Measurements from ENCODE around the gene RTN4RL1.
A peak's percentile ranks its signal among the peaks of the same experiment; 100 is the strongest.

RTN4RL1 gene

DNA sequence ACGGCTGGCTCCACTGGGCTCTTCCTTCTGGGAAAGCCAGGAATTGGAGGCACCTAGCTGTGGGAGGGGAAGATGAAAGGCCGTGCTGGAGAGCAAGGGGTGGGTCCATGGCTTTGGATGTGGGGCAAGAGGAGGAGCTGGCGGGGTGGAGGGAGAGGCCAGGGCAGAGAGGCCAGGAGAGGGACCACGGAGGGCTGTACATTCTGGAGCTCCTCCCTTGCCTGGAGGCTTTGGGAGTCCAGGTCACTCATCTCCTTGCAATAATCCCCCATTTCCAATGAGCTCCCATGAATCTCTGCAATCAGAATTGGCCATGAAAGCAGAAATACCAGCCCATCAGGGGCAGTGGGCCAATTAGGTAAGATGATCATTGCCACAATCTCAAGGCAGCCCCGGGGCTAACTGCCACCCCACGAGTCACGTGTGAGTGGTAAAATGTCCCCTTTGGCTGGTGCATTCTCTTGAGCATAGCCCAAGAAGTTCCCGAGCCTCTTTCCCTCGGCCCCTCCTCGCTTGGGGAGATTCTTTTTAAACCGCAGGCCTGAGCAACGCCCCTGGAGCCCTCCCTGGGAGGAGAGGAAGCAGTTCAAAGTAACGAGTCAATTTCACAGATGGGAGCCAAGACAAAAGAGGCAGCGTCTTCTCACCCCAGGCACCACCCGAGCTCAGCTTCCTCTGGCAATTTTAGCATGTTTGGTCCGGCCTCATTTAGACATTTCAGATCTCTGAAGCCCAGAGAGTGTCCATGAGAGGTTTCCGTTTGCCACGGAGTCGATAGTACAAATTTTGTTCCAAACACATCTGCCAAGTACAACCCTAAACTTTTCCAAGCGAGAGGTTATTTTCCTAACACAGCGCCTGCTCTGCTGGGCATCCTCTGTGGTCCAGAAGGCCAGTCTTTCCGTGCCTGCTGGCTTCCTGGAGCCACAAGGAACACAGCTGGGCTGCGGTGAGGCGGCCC is 13.4 kb downstream of the RTN4RL1 start:
- no peak overlapping the region for H3K4me3 ChIP-seq (ENCODE audit: control insufficient read depth, low read depth, low read length)
- TF ChIP-seq, protein P1, sequence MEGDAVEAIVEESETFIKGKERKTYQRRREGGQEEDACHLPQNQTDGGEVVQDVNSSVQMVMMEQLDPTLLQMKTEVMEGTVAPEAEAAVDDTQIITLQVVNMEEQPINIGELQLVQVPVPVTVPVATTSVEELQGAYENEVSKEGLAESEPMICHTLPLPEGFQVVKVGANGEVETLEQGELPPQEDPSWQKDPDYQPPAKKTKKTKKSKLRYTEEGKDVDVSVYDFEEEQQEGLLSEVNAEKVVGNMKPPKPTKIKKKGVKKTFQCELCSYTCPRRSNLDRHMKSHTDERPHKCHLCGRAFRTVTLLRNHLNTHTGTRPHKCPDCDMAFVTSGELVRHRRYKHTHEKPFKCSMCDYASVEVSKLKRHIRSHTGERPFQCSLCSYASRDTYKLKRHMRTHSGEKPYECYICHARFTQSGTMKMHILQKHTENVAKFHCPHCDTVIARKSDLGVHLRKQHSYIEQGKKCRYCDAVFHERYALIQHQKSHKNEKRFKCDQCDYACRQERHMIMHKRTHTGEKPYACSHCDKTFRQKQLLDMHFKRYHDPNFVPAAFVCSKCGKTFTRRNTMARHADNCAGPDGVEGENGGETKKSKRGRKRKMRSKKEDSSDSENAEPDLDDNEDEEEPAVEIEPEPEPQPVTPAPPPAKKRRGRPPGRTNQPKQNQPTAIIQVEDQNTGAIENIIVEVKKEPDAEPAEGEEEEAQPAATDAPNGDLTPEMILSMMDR (conservative IDR thresholded peaks at IDR 0.05; ENCODE audit: control insufficient read depth, insufficient read depth, low read depth, low read length), result no peak
- DNase-seq (ENCODE audit: low read depth), result peak; percentile 49

DNA sequence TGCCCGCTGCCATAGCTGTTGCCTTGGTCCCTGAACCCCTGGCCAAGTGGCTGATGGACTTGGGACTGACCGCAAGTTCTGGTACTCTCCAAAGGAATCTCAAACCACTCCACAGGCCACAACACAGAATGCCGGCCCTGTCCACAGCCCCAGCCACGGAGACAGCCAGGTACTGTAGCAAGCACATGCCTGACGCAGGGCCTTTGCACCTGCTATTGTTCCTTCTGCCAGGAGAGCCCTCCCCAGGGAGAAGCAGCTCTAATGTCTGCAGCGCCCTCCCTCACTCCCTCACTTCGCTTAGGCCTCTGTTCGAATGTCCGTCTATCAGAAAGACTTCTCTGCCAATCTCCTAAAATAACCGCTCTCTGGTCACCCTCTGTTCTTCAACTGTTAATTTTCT is 15.4 kb downstream of the RTN4RL1 start:
- DNase-seq (ENCODE audit: low read depth), result no peak
- H3K4me3 ChIP-seq (ENCODE audit: control insufficient read depth, low read depth, low read length), result no peak overlapping the region

DNA sequence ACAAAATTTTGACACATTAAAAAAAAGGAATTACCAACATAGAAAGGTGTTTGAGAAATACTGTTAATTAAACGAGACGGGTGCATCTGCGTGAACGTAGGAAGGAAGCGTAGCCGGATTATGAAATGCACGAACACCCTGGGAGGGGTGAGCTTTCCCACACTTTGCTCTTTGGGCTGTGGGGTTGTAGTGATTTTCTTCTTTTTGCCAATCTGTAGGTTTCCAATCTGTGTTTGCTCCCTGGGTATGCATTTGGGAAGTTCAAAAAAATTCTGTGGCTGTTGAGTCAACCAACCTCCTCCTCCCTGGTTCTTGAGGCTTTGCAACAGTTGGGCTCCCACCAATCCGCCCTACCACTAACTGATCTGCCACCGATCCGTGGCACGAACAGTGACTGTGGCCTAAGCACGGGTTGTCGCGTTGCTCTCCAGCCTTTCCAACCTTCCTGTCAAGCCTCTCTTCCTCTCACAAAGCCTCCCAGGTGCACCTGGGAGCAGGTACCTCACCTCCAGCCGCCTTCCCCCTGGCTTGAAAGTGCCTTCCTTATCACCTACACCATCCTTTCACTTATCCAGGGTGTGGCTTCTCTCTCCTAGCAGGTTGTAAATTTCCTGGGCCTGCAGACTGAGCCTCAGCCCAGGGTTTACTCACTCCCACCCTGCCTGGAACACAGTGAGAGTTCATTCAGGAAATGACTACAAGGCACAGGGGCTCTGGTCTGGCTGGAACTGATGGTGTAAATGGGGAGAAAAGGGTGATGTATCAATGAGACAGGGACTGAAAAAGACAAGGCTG is 16.6 kb downstream of the RTN4RL1 start:
- no peak for DNase-seq (ENCODE audit: low read depth)
- no peak overlapping the region for H3K4me3 ChIP-seq (ENCODE audit: control insufficient read depth, low read depth, low read length)
- TF ChIP-seq, protein P1 (conservative IDR thresholded peaks at IDR 0.05; ENCODE audit: control insufficient read depth, insufficient read depth, low read depth, low read length), result no peak

More for the DNA sequence above, 15.4 kb downstream of the RTN4RL1 start:
- TF ChIP-seq, protein P1 (conservative IDR thresholded peaks at IDR 0.05; ENCODE audit: control insufficient read depth, insufficient read depth, low read depth, low read length), result no peak

DNA sequence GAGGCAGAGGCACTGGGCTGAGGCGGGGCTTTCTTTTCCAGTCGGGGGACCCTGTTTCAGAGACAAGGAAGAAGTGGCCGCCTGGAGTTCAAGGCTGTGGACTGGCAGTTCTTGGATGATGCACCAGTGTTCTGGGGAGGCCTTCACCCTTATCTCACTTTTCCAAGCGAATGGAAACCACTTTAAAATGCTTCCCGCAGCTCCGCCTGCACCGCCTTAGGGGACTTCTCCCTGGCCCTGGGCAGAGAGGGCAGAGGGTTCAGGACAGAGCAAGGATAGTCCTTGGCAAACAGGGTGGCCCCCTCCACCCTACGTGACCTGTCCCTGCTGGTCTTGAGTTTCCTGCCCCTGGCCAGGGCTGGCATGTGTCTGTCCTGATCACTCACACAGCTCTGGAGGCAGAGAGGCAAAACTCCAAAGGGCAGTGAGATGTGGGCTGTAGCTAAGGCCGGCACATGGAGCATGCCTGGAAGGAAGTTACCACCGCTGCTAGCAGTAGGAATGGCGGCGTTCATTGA is 20.6 kb downstream of the RTN4RL1 start:
- DNase-seq (ENCODE audit: low read depth), result no peak
- no peak overlapping the region for H3K4me3 ChIP-seq (ENCODE audit: control insufficient read depth, low read depth, low read length)
- TF ChIP-seq, protein P1 (conservative IDR thresholded peaks at IDR 0.05; ENCODE audit: control insufficient read depth, insufficient read depth, low read depth, low read length), result no peak

DNA sequence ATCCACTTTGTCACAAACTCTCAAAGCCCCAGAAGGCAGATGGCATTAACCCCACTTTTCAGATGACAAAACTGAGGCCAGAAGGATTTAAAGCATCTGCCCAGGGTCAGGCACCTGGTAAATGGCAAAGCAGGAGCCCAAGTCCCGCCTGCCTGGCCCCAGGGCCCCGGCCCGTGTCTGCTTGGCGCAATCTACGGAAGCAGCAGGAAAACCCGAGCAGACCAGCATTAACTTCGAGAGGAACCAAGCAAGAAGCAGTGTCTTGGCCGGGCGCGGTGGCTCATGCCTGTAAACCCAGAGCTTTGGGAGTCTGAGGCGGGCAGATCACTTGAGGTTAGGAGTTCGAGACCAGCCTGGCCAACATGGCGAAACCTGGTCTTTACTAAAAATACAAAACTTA is 21.6 kb downstream of the RTN4RL1 start:
- H3K4me3 ChIP-seq (ENCODE audit: control insufficient read depth, low read depth, low read length), result no peak overlapping the region
- TF ChIP-seq, protein P1 (conservative IDR thresholded peaks at IDR 0.05; ENCODE audit: control insufficient read depth, insufficient read depth, low read depth, low read length), result no peak
- no peak for DNase-seq (ENCODE audit: low read depth)

DNA sequence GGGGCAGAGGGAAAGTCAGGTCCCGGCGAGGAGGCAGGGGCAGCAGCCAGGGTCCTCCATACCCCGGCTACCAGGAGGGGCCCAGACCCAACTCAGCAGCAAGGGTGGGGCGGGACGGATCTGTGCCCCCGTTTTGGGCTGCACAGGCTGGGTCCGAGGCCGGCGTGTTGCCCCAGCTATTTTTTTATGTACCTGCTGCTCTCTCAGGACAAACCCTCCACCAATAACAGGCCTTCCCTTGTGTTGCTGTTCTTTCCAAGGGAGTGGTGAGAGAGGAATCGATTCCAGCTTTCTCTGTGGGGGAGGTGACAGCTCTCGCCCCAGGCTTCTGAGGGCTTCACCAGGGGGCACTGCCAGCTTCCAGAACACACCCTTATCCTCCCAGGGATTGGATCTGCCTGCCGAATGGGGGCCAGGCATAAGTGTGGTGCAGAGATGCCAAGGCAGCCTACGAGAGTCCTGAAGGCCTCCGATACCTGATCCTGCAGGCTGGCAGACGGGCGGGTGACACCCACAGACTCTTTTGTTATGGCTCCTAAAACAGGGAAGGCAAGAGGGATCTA is 22.3 kb downstream of the RTN4RL1 start:
- DNase-seq (ENCODE audit: low read depth), result no peak
- no peak overlapping the region for H3K4me3 ChIP-seq (ENCODE audit: control insufficient read depth, low read depth, low read length)
- TF ChIP-seq, protein P1 (conservative IDR thresholded peaks at IDR 0.05; ENCODE audit: control insufficient read depth, insufficient read depth, low read depth, low read length), result no peak

Measured in fibroblast of mammary gland (primary cell).